ENCODE measurements around the gene POLA1.

Gene POLA1

GRCh38 chrX:24837966-24838365, 144.2 kb downstream of the POLA1 start:
- no peak for DNase-seq (ENCODE audit: low read depth, low spot score)
- no peak for TF ChIP-seq CTCF (IDR thresholded peaks at IDR 0.05; ENCODE audit: low read depth, low read length)
- H3K4me3 ChIP-seq (ENCODE audit: low read depth, low read length), result no peak overlapping the region
- in situ Hi-C loops (cut with HindIII; ENCODE audit: low sequenced_read_pairs), result no loop called here

DNA sequence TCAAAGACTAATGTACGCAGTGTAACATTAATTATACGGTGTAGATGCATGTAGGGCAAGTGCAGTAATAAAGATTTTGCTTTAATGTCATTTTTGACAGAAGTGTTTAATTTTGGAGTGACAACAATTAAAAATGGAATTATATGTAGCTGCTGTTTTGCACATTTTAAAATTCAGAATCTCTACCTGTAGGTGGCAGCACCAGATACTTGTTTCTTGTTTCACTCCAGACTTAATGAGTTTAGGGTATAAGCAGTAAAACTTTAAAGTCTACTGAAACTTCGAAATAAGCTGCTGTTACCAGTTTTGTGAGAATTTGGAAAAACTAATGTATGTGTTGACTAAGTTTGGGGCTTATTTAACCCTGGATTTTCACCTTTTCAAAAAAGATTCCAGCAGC, 144.9 kb downstream of the POLA1 start:
- H3K4me3 ChIP-seq (ENCODE audit: low read depth, low read length), result no peak overlapping the region
- DNase-seq (ENCODE audit: low read depth, low spot score), result peak; percentile 50
- in situ Hi-C loops (cut with HindIII; ENCODE audit: low sequenced_read_pairs), result no loop called here
- TF ChIP-seq CTCF (IDR thresholded peaks at IDR 0.05; ENCODE audit: low read depth, low read length), result peak; percentile 41

GRCh38 chrX:24839331-24839730, 145.6 kb downstream of the POLA1 start:
- in situ Hi-C loops (cut with HindIII; ENCODE audit: low sequenced_read_pairs), result no loop called here
- no peak for TF ChIP-seq CTCF (IDR thresholded peaks at IDR 0.05; ENCODE audit: low read depth, low read length)
- DNase-seq (ENCODE audit: low read depth, low spot score), result no peak
- no peak overlapping the region for H3K4me3 ChIP-seq (ENCODE audit: low read depth, low read length)

DNA sequence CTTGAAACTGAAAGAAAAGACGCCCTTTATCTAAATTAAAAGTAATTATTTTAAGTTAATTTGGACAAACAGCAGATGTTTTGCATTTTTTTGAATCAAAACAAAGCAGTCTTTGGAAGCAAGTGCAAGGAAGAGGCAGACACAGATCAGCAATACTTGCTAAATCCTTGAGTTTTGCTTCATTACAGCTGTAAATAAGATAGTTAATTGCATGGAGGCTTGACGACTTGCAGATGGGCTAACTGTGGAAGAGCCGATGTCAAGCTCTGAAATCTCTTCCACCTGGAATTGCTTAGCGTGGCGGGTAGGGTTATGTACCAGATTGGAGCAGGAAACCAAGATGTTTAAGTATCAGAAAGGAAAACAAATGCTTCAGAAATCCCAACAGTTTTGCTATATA, 148.8 kb downstream of the POLA1 start:
- in situ Hi-C loops (cut with HindIII; ENCODE audit: low sequenced_read_pairs), result no loop called here
- H3K4me3 ChIP-seq (ENCODE audit: low read depth, low read length), result no peak overlapping the region
- DNase-seq (ENCODE audit: low read depth, low spot score), result no peak
- TF ChIP-seq CTCF (IDR thresholded peaks at IDR 0.05; ENCODE audit: low read depth, low read length), result no peak

DNA sequence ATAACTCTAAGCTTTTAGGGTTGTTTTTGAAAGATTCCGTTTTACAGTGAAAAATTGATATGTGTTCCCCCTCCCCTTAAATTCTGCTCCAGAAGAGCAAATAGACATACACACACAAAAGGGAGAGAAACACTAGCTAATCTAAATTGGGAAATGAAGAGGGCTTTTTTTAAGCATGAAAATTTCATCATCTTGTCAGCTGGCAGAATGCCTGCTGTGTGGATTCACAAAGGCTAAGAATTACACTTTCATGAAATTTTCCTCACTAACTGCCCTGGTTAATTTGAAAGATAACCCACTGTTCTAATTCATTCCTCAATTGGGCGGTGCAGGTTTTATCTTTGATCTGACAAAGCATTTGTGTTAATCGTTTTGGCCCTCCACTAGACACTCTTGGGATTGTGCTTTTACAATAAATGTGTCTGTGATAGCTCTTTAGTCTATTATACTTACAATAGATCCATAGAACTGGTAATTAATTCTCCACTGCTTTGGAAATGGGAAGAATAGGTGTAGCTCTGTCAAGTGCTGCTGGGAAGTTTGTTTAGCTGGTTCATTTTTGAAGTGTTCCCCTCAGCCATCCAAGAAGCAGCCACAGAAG, 152.9 kb downstream of the POLA1 start:
- TF ChIP-seq CTCF (IDR thresholded peaks at IDR 0.05; ENCODE audit: low read depth, low read length), result no peak
- DNase-seq (ENCODE audit: low read depth, low spot score), result no peak
- in situ Hi-C loops (cut with HindIII; ENCODE audit: low sequenced_read_pairs), result no loop called here
- H3K4me3 ChIP-seq (ENCODE audit: low read depth, low read length), result no peak overlapping the region

DNA sequence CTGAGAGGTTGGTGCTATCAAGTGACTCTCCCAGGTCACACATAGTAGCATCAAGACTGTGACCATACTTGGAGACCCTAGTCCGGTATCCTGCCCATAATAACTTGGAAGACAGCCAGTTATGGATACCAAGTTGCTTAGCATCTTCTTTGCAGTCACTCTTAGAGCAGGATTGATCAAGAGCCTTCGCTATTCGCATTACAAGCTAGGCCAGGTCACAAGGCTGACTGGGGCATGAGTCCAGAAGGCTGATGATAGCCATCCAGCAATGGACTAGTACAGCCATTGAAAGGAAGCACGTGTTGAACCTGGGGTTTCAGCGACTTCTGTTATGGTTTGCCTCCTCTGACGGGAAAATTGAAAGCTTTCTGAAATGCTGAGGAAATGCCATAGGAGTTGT, 157.6 kb downstream of the POLA1 start:
- DNase-seq (ENCODE audit: low read depth, low spot score), result no peak
- no peak for TF ChIP-seq CTCF (IDR thresholded peaks at IDR 0.05; ENCODE audit: low read depth, low read length)
- in situ Hi-C loops (cut with HindIII; ENCODE audit: low sequenced_read_pairs), result no loop called here
- H3K4me3 ChIP-seq (ENCODE audit: low read depth, low read length), result no peak overlapping the region

DNA sequence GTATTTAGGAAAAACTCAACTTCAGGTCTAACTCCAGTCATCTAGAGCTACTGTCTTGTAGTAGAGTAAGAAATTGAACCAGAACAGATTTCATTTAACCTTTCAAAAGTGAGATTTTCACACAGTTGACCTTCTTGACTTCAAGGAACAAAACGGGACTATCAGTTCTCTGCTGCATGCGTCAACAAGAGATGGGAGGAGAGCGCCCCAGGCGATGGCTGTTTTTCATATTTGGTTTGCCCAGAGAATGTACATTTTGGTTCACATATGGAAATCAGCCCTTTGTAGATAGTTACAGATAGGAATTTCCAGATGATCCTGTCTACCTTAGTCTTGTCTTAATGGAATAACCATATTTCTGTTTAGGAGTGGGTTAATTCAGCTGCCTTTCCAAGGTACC, 158.1 kb downstream of the POLA1 start:
- DNase-seq (ENCODE audit: low read depth, low spot score), result no peak
- no peak for TF ChIP-seq CTCF (IDR thresholded peaks at IDR 0.05; ENCODE audit: low read depth, low read length)
- H3K4me3 ChIP-seq (ENCODE audit: low read depth, low read length), result no peak overlapping the region
- in situ Hi-C loops (cut with HindIII; ENCODE audit: low sequenced_read_pairs), result no loop called here
